Effector CD8-positive, alpha-beta T cell (primary cell): Measurements from ENCODE around the gene TMEM54.
A peak's percentile ranks its signal among the peaks of the same experiment; 100 is the strongest.

Experiments used
- DNase-seq: peaks from one replicate; lab custom pipeline; 2025; lab: John Stamatoyannopoulos, UW

TMEM54 gene

DNA sequence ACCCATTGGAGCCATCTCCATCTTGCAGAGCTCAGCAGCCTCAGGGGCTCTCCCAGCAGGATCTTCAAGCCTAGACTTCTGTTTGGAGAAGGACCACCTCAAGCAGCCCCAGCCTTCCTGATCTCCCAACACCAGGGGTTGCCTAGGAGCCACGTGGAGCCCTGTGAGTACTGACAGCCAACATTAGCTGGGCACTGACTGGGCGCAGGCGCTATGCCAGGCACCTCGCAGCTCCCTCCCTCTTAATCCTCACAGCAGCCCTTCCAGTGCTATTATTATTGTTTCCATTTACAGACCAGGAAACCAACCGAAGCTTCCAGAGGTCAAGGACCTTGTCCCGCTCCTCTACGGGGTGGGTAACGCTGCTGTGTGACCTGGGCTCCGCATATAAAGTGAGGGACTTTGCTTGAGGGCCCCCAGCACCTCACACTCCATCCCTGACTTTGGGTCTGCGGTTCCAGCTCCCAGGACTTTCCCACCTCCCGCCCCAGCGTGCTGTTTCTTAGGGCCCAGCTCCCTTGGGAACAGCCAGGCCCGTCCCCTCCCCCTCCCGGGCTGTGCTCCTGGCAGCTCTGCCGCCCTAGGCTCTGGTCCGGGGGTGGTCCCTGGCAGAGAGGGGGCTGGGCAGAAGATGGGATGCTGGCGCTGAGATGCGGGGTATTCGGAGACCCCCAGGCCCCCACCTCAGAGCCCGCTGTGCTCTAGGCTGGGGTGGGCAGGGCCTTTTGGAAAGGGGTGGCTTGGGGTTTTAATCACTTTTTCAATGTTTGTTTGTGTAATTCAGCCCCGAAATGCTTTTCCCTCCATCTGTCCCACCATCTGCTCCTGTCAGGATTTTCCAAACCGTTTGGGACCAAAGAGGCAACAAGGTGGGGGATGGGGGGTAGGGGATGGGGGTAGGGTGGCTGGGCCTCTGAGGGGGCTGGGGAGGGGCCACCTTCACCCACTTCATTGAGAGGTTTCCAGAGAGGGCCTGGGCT lies 19.0 kb downstream of the TMEM54 start:
- no peak for DNase-seq

DNA sequence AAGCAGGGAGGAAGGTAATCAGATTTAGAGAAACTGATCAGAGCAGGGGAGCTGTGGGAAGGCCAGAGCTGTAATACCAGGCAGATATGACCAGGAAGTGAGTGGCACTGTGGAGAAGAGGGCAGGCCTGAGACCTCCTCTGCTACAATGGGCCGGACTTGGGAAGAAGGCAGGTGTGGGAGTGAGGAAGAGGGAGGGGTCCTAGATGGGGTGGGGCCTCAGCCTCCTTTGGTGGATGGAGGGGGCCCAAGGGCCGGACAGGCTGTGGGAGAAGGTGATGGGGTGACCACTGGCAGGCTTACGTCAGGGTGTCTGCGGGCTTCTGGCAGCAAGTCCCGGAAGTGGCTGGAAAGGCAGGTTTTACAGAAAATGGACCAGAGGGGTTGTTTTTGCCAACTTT lies 19.9 kb downstream of the TMEM54 start:
- no peak for DNase-seq

DNA sequence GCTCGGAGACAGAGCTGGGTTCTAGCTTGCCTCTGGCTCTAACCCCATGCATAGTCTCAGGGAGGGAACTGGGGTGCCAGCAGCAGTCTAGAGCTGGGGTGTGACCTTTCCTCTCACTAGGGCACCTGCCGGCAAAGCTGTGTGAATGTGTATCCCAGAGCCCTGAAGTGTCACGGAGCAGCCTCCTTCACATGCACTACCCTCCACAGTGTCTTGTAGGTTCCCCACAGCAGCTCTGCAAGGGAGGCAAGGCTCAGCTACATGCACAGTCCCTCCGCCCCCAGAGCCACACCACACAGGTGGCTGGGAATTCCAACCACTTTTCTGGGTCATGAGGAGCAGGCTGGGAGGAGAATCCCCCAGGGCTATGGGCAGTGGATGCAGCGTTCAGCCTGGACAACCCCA lies 22.6 kb downstream of the TMEM54 start:
- no peak for DNase-seq

DNA sequence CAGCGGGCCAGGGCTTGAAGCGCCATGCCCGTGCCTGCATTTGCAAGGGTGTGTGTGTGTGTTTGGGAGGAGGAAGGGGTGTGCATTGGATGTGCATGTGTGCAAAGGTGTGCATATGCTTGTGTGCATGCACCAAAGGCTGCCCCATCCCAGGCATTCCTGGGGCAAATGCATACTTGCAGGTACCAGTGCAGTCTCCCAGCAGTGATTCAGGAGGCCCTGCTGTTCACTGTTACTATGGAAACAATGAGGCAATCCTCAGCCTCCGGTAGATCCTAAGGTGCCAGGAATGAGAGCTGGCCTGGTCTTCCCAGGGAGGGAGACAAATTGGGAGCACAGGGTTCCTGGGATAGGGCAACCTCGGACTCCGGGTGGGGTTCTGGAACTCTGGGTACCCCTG lies 23.0 kb downstream of the TMEM54 start:
- DNase-seq, result no peak

DNA sequence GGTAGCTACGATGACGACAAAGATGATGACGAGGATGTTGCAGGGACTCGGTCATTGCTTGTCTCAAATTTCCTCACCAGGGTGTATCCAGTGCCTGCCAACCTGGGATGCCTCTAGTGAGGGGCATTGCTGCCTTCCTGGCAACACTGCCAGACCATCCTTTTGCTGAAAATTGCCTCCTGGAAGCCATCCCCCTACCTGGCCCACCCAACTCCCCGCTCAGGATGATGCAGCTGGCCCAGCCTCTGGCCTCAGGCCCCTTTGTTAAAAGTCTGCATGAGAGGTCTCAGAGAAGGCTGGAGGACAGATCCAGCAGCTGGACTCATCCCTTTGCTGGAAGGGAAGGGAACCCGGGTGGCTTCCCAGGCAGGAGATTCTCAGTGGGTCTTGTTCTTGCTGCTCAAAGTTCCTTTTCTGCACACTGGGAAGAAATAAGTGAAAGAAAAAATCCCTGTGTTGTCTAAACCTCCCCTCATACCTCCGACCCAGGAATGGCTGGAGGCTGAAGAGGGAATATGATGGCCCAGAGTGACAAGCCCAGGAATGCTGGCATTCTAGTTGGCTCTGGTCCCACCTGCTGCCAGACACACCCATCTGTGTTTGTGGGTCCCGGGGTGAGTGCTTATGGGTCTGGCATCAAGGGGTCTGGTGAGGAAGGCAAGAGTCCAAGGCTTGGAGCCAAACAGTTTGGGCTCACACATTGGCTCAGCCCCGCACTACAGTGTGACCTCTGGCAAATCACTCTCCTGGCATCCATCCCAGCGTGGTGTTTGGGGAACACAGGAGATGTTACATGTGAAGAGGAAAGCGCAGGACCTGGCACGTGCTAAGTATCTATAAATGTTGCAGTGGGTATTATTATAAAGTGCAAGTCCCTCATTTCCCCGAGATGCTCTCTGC lies 23.7 kb downstream of the TMEM54 start:
- no peak for DNase-seq

DNA sequence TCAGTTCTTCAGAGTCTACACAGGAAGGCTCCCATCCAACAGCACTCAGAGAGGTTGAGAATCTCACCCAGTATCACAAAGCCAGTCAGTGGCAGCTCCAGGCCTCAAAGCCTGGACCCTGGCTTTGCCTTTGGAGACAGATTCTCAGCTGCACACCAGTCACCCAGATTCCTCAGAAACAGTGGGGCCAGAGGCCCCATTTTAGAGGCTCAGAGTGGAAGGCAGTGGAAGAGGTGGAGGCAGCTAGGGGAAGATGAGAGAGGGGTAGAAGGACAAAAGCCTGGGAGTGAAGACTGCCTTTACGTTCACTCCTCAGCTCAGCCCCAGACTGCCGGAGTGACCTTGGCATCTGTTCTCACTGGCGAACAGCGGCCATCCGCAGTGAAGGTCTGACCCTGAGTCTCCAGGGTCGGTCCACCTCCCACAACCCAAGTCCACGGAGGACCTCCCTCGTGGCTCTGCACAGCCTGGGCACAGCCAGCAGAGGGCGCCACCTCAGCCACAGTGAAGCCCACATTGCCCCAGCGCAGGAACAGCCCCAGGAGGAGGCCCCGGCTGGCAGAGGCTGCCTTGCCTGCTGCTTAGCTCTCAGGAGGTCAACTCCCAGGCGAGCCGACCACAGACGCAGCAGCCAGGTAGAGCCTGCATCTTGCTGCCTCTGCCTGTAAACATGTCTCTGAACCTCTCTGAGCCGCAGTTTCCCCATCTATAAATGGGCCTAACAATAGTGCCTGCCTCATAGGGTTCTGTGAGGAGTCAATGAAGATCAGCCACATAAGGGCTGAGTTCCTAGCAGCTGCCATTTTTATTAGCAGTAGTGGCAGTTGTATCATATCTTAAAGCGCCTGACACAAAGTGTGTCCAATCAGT lies 24.6 kb downstream of the TMEM54 start:
- peak; percentile 21 for DNase-seq

DNA sequence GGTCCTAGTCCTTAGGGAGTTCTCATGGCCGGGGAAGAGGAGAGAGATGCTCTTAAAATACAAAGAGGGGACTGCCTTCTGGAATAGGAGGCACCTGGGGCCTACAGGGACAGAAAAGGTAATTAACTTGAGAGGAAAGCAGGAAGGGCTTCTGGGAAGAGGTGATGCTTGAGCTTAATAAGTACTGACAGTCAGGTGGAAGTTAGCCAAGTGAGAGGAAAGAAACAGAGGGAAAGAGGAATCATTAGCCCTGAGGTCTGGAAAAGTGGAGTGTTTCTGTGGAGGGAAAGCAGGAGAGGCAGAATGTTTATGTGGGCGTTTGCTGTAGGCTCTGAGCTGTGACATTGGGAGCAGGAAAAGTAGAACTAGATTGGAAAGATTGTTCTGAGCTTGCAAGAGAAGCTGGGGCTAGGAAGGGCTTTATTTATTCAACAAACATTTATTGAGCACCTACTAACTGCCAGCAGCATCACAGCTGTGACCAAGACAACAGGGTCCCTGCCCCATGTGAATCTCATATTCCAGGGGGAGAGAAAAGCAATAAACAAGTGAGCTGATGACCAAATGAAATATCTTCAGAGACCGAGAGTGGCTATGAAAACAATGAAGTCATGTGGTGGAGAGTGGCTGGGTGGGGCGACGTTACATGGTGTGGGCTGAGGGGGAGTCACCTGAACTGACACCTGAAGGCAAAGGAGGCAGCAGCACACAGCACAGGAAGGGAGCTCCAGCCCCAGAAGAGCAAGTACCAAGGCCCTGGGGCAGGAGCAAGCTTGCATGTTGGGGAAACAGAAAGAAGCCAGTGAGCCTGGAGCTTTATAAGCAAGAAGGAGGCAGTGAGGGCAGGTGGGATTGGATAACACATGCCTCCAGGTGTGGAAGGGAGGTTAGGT lies 26.1 kb downstream of the TMEM54 start:
- DNase-seq, result no peak

DNA sequence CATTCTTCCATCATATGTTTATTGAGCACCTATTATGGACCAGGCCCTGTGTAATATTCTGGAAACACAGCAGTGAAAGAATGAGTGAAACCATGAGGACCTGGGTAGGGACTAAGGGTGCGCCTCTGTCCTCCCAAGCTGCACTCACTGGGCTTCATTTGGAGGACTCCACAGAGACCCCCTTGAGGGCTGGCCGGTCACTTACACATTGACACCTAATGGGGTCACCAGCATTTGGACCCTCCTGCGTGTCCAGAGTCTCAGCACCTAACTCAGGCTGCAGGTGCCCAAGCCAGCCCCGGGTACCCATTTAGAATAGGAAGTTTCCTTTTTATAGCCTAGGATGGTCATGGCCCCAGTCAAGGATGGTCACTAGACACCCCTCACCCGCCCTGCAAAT lies 27.7 kb downstream of the TMEM54 start:
- DNase-seq, result no peak

DNA sequence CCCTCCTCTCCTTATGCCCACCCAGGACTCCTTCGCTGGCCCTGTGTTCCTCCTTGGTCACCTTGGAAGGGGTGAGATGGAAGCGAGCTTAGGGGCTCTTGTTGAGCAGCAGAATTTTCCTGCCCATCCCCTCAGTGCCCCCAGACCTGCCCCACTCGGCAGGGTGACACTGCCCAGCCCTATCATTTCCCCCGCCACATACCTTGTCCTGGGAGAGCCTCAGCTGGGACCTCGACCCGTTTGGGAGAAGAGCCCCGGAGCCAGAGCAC lies 29.1 kb downstream of the TMEM54 start:
- DNase-seq, result no peak

DNA sequence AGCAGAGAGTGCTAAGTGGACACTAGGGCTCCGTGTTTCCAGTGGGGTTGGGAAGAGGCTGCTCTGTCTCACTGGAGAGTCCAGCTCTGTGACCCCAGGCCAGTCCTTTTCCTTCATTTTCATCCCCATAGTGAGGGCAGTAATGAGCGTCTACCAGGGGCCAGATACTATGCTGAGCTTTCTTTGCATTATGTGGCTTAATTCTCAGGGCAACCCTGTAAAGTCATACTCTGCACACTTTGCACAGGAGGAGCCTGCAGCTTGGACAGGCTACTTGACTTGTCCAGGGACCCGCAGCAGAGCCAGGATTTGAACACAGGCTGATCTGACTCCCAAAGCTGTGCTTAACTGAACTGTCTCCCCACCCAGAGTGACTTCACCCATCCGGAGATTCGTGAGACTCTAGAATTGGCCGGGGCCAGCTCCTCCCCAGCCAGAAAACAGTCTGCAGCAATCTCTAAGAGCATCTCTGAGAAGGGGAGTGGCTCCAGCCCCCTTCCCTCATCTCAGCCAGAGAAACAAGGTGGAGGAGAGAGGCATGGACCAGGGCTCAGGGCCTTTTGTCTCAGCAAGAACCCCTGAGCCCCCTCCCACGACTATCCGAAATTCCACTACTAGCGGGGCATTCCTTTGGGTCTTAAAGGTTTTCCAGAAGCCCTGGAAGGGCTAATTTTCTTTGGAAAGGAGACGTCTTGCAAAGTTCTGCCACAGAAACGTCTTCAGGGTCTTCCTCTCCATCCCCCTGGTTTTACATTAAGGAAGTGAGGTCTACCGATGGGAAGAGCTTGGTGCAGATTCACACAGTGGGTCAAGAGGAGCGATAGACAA lies 29.6 kb downstream of the TMEM54 start:
- no peak for DNase-seq

DNA sequence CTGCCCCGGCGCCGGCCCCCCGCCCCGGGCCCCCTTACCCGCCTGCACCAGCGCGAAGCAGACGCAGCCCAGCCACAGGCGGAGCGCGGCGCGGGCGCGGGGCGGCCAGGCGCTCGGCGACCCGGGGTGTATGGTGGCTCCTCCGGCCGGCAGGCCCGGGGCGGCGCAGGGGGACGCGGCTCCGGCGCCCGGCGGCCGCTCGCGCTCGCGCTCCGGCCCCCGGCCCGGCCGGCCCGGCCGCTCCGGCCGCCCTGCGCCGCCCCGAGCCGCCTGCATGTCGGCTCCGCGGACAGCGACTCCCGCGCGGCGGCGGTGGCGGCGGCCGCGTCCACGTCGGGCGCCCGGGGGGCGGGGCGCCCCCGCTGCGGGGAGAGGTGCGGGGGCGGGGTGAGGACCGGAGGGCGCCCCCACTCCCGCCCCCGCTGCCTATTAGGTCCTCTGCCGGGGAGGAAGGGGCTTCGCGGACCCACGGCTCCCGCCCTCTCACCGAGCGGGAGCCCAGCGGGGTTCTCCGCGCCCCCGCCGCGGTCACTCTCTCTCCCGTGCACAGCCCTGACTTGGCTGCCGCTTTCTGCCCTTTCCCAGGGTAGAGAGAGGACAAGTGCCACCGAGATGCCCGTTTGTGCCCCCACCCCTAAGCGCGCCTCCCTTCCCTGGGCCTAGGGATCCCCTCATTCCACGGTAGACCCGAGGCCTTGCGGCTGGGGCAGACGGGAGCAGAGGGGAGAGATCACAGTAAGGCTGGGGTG lies 30.4 kb downstream of the TMEM54 start, which contains the start of gene FNDC5:
FNDC5 (minus strand) TSS at position 298 of the 749 bp plus-strand sequence.
- no peak for DNase-seq

DNA sequence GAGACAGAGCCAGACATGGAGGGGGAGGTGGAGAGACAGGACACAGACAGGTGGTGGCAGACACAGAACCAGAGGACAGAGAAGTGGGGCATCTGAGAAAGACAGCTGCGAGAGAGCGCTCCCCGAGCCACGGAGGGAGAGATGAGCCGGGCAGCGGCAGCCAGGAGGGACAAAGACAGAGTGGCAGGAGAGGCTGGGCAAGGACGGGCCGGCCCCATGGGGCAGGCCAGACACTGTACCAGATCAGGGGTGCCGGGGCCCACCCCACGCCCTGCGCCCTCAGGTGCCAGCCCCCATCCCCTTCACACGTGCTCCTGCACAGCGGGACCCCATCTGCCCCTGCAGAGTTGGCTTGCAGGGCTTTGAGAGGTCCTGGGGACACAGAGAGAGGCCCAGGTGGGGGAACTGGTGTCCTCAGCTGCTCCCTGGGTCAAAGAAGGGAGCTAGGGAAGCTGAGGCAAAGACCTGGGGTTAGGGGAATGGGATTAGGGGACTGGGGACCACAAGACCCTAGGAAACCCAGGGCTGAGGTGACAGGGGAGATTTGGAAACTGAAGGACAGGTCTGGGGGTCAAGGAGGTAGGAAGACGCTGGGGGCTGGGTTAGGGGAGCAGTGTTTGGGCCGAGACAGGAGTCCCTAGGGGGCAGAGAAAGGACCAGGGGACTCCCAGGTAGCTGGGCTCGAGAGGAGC lies 31.1 kb downstream of the TMEM54 start:
- DNase-seq, result no peak

DNA sequence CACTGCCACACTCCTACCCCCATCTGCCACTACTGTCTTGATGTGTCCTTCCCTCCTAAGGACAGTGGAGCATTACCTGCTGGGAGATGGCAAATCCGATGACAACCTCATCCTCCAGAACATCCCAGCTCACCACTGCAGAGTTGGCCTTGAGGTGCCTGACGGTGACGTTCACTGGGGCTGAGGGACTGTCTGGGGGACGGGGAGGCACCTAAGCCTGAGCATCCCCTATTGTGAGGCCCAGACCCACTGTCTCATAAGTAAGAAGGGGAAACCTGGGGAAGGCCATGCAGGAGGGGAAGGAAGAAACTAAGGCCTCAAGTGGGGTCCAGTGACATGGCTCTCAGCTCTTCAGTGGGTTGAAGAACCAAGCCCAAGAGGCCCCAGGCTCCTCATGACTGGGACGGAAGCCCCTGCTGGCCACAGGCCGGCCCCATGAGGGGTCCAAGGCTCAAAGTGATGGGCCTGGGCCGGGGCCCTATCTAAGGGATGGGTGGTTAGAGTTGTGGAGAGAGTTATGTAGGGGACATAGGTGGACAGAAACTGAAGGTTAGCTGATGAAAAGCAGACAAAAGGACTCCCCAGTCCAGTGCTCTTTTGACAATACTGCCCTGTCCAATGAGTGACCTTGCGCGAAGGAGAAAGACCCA lies 32.3 kb downstream of the TMEM54 start:
- DNase-seq, result no peak

DNA sequence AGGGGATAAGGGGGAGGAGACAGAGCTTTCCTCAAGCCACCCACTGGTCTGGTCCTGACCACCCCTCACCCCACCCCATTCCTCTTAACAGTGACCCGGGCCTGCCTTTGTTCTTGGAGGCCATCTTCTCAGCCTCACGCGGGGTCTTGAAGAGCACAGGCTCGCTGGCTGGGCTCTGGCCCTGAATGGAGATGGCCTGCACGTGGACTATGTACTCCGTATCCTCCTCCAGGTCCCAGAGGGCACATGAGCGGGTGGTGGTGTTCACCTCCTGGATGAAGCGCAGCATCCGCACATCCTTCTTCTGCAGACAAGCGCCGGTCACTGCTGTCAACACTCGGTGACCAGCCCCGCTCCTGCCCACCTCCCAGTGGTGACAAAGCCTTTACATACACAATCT lies 33.1 kb downstream of the TMEM54 start:
- no peak for DNase-seq

DNA sequence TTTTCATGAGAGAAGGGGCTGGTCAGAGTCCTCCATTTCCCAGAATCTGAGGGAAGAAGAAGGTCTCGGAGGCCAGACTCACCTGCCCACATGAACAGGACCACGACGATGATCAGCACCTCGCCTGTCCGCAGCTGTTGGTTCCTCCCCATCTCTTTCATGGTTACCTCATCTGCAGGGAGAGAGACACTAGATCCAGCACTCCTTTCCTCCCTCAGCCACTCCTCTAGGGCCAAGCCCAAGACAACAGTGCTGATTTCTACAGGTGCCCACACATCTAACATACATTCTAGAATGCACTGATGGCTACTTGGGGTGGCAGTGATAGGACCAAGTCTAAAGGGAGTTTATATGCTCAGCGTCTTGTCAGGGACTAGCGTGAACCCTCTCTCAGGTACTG lies 33.5 kb downstream of the TMEM54 start:
- DNase-seq, result no peak

DNA sequence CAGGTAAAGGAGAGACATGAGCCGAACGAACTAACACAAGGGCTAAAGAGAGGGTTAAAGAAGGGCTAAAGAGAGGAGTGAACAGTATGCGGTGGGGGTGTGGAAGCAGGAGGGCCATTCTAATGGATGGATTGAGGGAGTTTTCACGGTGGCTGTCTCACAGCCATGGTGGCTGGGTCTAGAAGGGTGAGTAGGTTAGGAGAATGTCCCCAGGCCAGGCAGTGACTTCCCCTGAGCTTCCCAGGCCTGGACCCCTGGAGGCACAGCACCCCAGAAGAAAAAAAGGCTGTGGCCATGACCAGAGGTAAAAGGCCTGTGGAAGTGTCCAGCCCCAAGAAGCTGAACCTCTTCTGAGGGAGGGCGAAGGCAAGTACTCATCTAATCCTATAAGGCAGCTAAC lies 34.0 kb downstream of the TMEM54 start:
- DNase-seq, result no peak

DNA sequence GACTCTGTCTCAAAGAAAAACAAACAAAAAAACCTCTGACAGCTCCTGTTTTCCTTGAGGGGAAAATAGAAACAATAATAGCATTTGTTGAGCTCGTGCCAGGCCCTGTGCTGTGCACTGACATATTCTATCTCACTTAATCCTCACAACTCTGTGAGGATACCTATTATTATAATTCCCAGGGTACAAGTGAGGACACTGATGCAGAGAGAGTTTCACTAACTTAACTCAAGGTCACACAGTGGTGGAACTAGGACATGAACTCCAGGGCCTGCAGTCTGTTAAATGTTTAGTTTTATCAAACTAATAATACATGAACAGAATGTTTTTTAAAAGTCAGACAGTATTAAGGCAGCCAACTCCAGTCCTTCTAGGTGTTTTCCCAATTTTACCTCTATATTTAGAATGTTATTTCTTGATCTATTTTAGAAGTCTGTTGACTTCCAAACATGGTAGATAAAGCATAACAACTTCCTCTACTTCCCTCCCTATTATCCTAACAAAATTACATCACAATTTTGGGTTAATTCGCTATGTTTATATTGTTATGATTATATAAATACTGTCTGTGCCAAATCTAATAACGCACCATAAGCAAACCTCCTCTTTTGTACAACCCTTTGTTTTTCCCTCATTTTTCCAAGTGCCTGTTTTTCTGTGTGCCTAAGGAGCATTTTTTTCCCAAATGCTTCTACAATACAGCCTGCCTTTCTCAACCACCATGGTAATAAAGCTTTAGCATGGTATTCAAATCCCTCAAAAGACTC lies 35.4 kb downstream of the TMEM54 start:
- DNase-seq, result no peak
